GM21723 (cell line): ENCODE data around the gene TNXB.
"Not testable (repeated sequence)": the region's sequence is repeated elsewhere in the genome, so short reads cannot be mapped to it uniquely, and the experiment has no call there.

ENCODE experiments used
- ATAC-seq: cut with Tn5 transposase; IDR thresholded peaks from one replicate; pipeline ENCODE4 v1.9.1; 2021; ENCODE audit warnings: mild to moderate bottlenecking, moderate library complexity; ENCODE audit not compliant: unreplicated experiment

TNXB gene

DNA sequence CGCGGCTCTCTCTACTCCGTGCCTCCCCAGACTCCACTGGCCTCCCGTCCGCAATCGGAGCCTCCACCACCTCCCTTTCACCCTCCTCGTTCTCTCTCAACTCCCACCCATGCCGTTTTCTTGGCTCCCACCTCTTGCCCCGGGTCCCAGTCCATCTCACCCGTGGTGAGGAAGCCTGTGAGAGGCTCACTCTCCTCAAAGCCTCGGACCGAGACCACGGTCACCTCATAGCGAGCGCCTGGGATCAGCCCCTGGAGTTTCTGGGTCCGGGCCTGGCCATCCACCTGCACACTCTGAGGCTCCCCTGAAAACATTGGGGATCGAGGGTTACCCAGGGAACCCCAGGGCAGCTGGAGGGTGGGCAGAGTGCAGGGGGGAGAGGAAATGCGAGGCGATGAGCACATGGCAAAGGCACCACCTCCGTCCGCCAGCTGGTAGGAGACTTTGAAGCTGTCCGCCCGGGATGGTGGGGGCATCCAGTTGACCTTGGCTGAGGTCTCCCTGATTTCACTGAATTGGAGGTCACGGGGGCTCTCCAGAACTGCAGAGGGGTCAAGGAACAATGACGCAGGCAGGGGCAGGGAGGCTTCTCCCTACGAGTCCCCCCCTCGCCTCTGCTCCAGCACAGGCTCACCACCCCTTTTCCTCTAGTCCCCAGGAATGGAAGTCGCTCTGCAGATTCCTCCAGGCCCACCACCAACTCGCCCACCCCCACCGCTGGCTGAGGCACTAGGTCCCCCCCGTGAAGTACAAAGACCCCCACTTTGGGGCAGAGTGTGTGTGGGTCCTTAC is 65.4 kb downstream of the TNXB start:
- ATAC-seq: not testable (repeated sequence)

DNA sequence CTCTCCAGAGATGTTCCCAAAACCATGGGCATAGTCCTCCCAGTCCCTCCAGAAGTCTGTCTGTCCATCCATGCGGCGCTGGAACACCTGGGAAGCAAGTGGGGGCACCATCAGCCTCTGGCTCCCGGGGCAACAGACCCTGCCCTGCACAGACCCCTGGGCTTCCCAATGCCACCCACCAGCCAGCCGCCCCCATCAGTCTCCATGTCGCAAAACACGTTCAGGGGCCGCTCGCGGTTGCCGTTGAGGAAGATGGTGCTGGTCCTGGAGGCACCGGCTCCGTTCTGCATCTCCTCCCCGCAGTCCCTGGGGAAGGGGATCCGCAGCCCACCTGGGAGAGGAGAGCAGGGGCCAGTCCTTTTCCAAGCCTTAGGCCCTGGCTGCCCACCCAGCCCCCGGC is 66.9 kb downstream of the TNXB start:
- ATAC-seq: not testable (repeated sequence)

DNA sequence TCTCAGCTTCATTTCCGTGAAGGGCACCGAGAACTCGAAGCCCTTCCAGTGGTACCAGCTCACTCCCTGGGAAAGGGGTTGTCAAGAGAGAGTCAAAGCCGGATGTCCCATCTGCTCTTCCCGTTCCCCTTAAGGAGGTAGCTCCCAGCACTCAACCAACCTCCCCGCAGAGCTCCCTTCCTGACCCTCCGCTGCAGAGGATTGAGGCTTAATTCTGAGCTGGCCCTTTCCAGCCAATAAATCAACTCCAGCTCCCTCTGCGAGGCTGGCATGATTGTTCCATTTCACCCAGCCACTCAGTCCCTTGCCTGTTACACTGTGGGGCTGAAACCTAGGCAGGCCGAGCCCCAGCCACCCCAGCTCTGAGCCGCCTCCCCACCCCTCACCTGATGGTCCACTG is 67.8 kb downstream of the TNXB start:
- ATAC-seq: not testable (repeated sequence)

DNA sequence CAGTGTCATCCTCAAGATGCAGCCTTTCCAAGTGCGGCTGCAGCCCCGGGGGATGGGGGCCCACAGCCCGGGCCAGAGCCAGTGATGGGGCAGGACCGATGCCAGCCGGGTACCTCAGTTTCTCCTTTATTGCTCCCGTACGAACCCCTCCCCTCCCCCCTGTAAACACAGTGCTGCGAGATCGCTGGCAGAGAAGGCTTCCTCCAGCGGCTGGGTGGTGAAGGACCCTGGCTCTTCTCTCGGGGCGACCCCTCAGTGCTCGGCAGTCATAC is 68.2 kb downstream of the TNXB start:
- not testable (repeated sequence) for ATAC-seq

DNA sequence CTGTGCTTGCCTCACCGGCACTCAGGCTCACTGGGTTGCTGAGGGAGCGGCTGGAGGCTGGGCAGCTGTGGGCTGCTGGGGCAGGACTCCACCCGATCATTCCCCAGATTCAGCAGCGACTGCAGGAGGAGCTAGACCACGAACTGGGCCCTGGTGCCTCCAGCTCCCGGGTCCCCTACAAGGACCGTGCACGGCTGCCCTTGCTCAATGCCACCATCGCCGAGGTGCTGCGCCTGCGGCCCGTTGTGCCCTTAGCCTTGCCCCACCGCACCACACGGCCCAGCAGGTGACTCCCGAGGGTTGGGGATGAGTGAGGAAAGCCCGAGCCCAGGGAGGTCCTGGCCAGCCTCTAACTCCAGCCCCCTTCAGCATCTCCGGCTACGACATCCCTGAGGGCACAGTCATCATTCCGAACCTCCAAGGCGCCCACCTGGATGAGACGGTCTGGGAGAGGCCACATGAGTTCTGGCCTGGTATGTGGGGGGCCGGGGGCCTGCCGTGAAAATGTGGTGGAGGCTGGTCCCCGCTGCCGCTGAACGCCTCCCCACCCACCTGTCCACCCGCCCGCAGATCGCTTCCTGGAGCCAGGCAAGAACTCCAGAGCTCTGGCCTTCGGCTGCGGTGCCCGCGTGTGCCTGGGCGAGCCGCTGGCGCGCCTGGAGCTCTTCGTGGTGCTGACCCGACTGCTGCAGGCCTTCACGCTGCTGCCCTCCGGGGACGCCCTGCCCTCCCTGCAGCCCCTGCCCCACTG is 68.7 kb downstream of the TNXB start:
- ATAC-seq: not testable (repeated sequence)

DNA sequence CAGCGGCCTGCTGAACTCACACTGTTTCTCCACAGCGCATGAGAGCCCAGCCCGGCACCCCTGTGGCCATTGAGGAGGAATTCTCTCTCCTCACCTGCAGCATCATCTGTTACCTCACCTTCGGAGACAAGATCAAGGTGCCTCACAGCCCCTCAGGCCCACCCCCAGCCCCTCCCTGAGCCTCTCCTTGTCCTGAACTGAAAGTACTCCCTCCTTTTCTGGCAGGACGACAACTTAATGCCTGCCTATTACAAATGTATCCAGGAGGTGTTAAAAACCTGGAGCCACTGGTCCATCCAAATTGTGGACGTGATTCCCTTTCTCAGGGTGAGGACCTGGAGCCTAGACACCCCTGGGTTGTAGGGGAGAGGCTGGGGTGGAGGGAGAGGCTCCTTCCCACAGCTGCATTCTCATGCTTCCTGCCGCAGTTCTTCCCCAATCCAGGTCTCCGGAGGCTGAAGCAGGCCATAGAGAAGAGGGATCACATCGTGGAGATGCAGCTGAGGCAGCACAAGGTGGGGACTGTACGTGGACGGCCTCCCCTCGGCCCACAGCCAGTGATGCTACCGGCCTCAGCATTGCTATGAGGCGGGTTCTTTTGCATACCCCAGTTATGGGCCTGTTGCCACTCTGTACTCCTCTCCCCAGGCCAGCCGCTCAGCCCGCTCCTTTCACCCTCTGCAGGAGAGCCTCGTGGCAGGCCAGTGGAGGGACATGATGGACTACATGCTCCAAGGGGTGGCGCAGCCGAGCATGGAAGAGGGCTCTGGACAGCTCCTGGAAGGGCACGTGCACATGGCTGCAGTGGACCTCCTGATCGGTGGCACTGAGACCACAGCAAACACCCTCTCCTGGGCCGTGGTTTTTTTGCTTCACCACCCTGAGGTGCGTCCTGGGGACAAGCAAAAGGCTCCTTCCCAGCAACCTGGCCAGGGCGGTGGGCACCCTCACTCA is 69.5 kb downstream of the TNXB start:
- ATAC-seq: not testable (repeated sequence)

DNA sequence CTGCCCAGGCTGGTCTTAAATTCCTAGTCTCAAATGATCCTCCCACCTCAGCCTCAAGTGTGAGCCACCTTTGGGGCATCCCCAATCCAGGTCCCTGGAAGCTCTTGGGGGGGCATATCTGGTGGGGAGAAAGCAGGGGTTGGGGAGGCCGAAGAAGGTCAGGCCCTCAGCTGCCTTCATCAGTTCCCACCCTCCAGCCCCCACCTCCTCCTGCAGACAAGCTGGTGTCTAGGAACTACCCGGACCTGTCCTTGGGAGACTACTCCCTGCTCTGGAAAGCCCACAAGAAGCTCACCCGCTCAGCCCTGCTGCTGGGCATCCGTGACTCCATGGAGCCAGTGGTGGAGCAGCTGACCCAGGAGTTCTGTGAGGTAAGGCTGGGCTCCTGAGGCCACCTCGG is 70.3 kb downstream of the TNXB start:
- not testable (repeated sequence) for ATAC-seq

GRCh38 chr6:32037598-32038524 is 71.3 kb downstream of the TNXB start, which contains the start of gene CYP21A2:
Gene CYP21A2, plus strand, starts transcription at chr6:32038415. Its CDS starts 8 bp downstream, at chr6:32038423.
- ATAC-seq: not testable (repeated sequence)

DNA sequence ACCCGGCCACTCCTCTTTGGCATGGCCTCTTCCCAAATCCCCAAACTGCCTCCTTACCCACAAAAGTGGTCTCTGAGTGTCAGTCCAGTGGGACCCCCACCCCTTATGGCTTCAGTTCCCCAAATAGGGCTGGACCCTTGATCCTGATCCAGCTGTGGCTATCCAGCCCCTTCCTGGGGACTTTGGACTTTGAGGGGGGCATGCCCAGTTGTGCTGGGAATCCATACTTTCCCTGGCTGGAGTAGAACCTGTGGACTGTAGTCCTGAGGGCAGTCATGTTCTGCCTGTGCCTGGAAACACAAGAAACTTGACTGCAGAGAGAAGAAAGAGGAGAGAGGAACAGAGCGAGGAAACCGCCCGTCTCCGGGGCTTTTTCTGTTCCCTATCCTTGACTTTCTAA is 72.0 kb downstream of the TNXB start:
- not testable (repeated sequence) for ATAC-seq

- not testable (repeated sequence) for ATAC-seq
These were observed 73.7 kb downstream of the TNXB start for GRCh38 chr6:32035283-32036013.

DNA sequence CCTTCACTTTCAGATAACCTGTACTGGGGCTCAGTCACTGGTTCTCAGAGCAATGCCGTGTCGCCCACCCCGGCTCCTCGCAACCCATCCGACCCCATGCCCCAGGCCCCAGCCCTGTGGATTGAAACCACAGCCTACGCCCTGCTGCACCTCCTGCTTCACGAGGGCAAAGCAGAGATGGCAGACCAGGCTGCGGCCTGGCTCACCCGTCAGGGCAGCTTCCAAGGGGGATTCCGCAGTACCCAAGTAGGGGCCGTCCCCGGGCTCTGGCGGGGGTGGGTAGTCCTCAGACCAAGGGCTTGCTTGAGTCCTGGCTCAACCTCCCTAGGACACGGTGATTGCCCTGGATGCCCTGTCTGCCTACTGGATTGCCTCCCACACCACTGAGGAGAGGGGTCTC is 79.6 kb downstream of the TNXB start:
- not testable (repeated sequence) for ATAC-seq

GRCh38 chr6:32028631-32029030 is 80.5 kb downstream of the TNXB start:
- ATAC-seq: not testable (repeated sequence)

- not testable (repeated sequence) for ATAC-seq
These were observed 87.0 kb downstream of the TNXB start for GRCh38 chr6:32022100-32022499.

- ATAC-seq: not testable (repeated sequence)
These were observed 94.6 kb downstream of the TNXB start, which contains the start of gene C4B for GRCh38 chr6:32014547-32014946. Gene C4B, plus strand, starts transcription at chr6:32014795. Its CDS starts 51 bp downstream, at chr6:32014846.

GRCh38 chr6:32013738-32014137 is 95.4 kb downstream of the TNXB start:
- ATAC-seq: not testable (repeated sequence)

- not testable (repeated sequence) for ATAC-seq
These were observed 96.1 kb downstream of the TNXB start for GRCh38 chr6:32012941-32013617.

DNA sequence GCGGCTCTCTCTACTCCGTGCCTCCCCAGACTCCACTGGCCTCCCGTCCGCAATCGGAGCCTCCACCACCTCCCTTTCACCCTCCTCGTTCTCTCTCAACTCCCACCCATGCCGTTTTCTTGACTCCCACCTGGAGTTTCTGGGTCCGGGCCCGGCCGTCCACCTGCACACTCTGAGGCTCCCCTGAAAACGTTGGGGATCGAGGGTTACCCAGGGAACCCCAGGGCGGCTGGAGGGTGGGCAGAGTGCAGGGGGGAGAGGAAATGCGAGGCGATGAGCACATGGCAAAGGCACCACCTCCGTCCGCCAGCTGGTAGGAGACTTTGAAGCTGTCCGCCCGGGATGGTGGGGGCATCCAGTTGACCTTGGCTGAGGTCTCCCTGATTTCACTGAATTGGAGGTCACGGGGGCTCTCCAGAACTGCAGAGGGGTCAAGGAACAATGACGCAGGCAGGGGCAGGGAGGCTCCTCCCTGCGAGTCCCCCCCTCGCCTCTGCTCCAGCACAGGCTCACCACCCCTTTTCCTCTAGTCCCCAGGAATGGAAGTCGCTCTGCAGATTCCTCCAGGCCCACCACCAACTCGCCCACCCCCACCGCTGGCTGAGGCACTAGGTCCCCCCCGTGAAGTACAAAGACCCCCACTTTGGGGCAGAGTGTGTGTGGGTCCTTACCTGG is 98.1 kb downstream of the TNXB start:
- ATAC-seq: not testable (repeated sequence)

GRCh38 chr6:32009537-32009936 is 99.6 kb downstream of the TNXB start:
- not testable (repeated sequence) for ATAC-seq
